GM19043 (cell line): ENCODE results near the gene MRPS7.

ENCODE experiments used
- ATAC-seq: cut with Tn5 transposase; IDR thresholded peaks from one replicate; pipeline ENCODE4 v1.9.1; 2021; ENCODE audit warnings: low read depth; ENCODE audit not compliant: unreplicated experiment

The MRPS7 gene

GRCh38 chr17:75301502-75302206 lies 40.0 kb downstream of the MRPS7 start:
- no peak for ATAC-seq

- ATAC-seq: no peak
These were observed 46.5 kb downstream of the MRPS7 start for GRCh38 chr17:75307957-75308731.

GRCh38 chr17:75308732-75309629 lies 47.3 kb downstream of the MRPS7 start:
- no peak for ATAC-seq

- no peak for ATAC-seq
These were observed 52.4 kb downstream of the MRPS7 start for GRCh38 chr17:75313941-75314551.

- no peak for ATAC-seq
These were observed 54.0 kb downstream of the MRPS7 start for GRCh38 chr17:75315541-75316243.
